DMS153 treated with DMSO at 0.1 percent for 48 hours (cell line): ENCODE measurements around the gene RHOT2.
A peak's percentile ranks its signal among the peaks of the same experiment; 100 is the strongest.

ENCODE experiments used
- DNase-seq: peaks from one replicate; lab custom pipeline; 2025; ENCODE audit not compliant: unreplicated experiment; lab: John Stamatoyannopoulos, UW

The RHOT2 gene

GRCh38 chr16:669666-670065, 1.7 kb downstream of the RHOT2 start:
- no peak for DNase-seq

GRCh38 chr16:670485-671352, 2.8 kb downstream of the RHOT2 start:
- DNase-seq = no peak

- DNase-seq = no peak
Measured at GRCh38 chr16:671353-672131, 3.6 kb downstream of the RHOT2 start.

DNA sequence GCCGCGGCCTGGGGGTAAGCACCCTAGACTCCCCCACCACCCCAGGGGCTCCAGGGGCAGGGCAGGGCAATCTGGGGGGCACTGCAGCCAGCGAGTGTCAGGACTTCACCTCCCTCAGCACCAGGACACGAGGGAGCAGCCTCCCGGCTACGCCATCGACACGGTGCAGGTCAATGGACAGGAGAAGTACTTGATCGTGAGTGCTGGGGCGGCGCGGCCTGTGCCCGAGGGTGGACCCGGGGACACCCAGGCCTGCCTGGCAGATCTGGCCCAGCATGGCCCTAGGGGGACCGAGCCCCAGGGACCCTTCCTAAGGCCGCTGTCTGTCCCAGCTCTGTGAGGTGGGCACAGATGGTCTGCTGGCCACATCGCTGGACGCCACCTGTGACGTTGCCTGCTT, 4.4 kb downstream of the RHOT2 start:
- DNase-seq = no peak

DNA sequence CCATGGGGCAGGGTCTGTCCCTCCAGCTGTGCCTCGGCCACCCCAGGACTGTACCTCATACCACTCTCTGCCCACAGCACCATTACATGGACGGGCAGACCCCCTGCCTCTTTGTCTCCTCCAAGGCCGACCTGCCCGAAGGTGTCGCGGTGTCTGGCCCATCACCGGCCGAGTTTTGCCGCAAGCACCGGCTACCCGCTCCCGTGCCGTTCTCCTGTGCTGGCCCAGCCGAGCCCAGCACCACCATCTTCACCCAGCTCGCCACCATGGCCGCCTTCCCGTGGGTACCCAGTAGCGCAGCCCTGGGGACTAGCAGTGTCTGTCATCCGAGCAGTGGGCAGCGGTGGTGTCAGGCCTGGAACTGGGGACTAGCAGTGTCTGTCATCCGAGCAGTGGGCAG, 4.9 kb downstream of the RHOT2 start:
- DNase-seq = no peak

GRCh38 chr16:673399-673991, 5.6 kb downstream of the RHOT2 start:
- DNase-seq = no peak

- no peak for DNase-seq
Measured at GRCh38 chr16:674214-674881, 6.4 kb downstream of the RHOT2 start.

DNA sequence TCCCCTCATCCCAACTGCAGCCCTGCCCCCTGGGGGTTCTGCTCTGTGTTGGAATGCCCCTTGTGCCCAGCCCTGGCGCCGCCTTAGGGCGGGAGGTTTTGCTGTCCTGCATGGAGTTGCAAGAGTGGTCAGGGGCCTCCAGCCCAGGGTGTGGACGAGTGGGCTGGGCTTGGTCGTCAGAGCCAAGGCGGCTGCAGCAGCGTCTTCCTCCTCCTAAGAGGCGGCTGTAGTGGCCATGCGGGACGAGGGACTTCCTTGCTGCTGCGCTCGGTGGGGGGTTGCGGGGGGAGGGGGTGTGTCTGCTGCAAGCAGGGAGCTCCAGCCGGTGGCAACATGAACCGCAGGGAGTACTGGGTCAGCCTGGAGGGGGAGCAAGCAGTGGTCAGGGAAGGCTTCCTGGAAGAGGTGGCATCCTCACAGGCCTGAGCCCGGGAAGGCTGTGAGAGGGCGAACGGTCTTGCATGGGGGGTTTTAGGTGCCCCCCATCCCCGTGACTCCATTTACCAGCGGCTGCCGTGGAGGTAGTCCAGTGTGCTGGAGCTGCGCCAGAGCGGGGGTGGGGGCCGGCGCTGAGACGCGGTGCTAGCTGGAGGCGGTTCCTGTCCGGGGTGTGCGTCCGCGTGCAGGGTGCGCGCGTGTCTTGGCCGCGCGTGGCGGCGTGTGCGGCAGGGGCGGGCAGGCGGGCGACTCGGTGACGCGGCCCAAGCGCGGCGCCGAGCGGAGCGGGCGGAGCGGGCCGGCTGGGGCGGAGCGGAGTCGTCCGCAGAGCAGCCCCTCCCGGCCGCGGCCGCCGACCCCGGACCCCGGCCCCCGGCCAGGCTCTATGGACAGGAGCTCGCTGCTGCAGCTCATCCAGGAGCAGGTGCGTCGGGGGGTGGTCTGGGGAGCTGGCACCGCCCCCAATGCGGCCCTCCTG, 7.3 kb downstream of the RHOT2 start, which contains the start of gene RHBDL1:
Gene RHBDL1 (plus strand): TSS at position 704 of the 916 bp plus-strand sequence. CDS start 120 bp downstream, at position 824.
- no peak for DNase-seq

DNA sequence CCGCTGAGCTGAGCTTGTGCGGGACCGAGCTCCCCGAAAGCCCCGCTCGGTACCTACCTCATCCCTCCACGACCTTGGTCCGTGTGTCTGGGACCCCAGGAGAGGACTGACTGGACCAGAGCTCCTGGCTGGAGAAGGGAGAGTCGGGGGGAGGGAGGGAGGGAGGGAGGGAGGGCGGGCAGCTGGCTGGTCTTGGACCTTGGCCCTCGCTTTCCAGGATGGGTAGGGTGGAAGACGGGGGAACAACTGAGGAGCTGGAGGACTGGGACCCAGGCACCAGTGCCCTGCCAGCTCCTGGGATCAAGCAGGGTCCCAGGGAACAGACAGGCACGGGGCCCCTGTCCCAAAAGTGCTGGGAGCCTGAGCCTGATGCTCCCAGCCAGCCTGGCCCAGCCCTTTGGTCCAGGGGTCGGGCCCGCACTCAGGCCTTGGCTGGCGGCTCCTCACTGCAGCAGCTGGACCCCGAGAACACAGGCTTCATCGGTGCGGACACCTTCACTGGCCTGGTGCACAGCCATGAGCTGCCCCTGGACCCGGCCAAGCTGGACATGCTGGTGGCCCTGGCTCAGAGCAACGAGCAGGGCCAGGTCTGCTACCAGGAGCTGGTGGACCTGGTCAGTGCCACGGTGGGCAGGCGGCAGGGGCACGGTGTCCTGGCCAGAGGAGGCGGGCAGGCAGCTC, 8.1 kb downstream of the RHOT2 start:
- DNase-seq = no peak

GRCh38 chr16:676565-676902, 8.6 kb downstream of the RHOT2 start:
- no peak for DNase-seq

GRCh38 chr16:676913-677312, 9.0 kb downstream of the RHOT2 start:
- DNase-seq = peak; percentile 77

GRCh38 chr16:677316-678190, 9.6 kb downstream of the RHOT2 start:
- DNase-seq = no peak

GRCh38 chr16:678209-678857, 10.4 kb downstream of the RHOT2 start:
- no peak for DNase-seq

- peak; percentile 55 for DNase-seq
Measured at GRCh38 chr16:678858-679813, 11.2 kb downstream of the RHOT2 start.

DNA sequence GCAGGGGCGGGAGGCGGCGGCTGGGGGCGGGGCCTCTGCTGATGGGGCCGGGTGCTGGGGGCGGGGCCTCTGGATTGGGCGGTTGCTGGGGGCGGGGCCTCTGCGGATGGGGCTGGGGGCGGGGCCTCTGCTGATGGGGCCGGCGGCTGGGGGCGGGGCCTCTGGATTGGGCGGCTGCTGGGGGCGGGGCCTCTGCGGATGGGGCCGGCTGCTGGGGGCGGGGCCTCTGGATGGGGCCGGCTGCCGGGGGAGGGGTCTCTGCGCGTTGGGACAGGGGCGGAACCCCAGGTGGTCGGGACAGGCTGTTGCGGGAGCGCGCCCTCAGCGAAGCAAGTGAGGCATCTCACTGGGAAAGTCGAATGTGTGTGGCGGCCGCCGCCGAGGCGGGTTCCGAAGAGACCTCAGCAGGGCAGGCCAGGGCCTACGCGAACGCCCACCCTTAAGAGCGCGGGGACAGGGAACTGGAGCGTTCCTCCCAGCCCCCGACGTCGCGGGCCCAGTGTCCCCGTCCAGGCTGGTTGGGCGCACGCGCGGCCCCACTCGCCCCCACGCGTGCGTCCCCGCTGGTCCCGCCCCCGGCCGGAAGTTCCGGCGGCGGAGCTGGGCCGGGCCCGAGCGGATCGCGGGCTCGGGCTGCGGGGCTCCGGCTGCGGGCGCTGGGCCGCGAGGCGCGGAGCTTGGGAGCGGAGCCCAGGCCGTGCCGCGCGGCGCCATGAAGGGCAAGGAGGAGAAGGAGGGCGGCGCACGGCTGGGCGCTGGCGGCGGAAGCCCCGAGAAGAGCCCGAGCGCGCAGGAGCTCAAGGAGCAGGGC, 12.1 kb downstream of the RHOT2 start, which contains the start of gene STUB1:
Gene STUB1 (plus strand): TSS at position 597 of the 811 bp plus-strand sequence. CDS start 116 bp downstream, at position 713.
- peak; percentile 67 for DNase-seq

DNA sequence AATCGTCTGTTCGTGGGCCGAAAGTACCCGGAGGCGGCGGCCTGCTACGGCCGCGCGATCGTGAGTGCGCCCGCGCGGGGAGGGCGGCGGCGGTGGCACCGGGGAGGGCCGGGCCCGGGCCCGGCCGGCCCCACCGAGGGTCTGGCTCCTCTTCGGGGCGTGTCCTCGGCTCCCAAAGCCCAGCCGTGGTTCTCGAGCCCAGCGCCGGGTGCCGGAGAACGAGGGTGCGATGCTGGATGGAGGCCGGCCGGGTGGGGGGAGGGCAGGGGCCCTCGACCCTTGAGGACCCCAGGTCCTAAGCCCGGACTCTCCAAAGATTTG, 12.7 kb downstream of the RHOT2 start:
- no peak for DNase-seq
